ENCODE measurements around the gene UGT1A8. TPM values are rescaled to one million over a fixed set of nuclear protein-coding genes. Genes with fewer than 3 reads are reported as not detected.
"Not testable (repeated sequence)": the region's sequence is repeated elsewhere in the genome, so short reads cannot be mapped to it uniquely, and the experiment has no call there.

The UGT1A8 gene
- total RNA-seq, 1 donor from 2014 or later: not detected

GRCh38 chr2:233639860-233640259 is 22.4 kb downstream of the UGT1A8 start:
- no peak for DNase-seq (ENCODE audit: low read depth in 2 of 2)

GRCh38 chr2:233643128-233643527 is 25.7 kb downstream of the UGT1A8 start:
- DNase-seq (ENCODE audit: low read depth in 2 of 2): peak; percentile 7 to 14

- DNase-seq (ENCODE audit: low read depth in 2 of 2): not testable (repeated sequence)
These were observed 28.6 kb downstream of the UGT1A8 start for GRCh38 chr2:233646033-233646432.

- DNase-seq (ENCODE audit: low read depth in 2 of 2): no peak
These were observed 33.5 kb downstream of the UGT1A8 start for GRCh38 chr2:233650981-233651380.

GRCh38 chr2:233651430-233651829 is 34.0 kb downstream of the UGT1A8 start:
- no peak for DNase-seq (ENCODE audit: low read depth in 2 of 2)

- DNase-seq (ENCODE audit: low read depth in 2 of 2): no peak
These were observed 37.1 kb downstream of the UGT1A8 start for GRCh38 chr2:233654501-233654900.

GRCh38 chr2:233655043-233655442 is 37.6 kb downstream of the UGT1A8 start:
- DNase-seq (ENCODE audit: low read depth in 2 of 2): no peak

GRCh38 chr2:233655943-233656342 is 38.5 kb downstream of the UGT1A8 start:
- not testable (repeated sequence) for DNase-seq (ENCODE audit: low read depth in 2 of 2)

- no peak for DNase-seq (ENCODE audit: low read depth in 2 of 2)
These were observed 39.0 kb downstream of the UGT1A8 start for GRCh38 chr2:233656443-233656842.

- DNase-seq (ENCODE audit: low read depth in 2 of 2): no peak
These were observed 41.2 kb downstream of the UGT1A8 start for GRCh38 chr2:233658610-233659009.

- DNase-seq (ENCODE audit: low read depth in 2 of 2): no peak
These were observed 46.5 kb downstream of the UGT1A8 start for GRCh38 chr2:233663911-233664310.

GRCh38 chr2:233668605-233669260 is 51.3 kb downstream of the UGT1A8 start:
- no peak for DNase-seq (ENCODE audit: low read depth in 2 of 2)

- no peak for DNase-seq (ENCODE audit: low read depth in 2 of 2)
These were observed 54.1 kb downstream of the UGT1A8 start, which contains the start of gene UGT1A9 for GRCh38 chr2:233671290-233672161. Gene UGT1A9 (plus strand): TSS chr2:233671898. CDS start chr2:233671935, 37 bp downstream.

GRCh38 chr2:233672886-233673285 is 55.5 kb downstream of the UGT1A8 start:
- DNase-seq (ENCODE audit: low read depth in 2 of 2): no peak

- DNase-seq (ENCODE audit: low read depth in 2 of 2): no peak
These were observed 56.5 kb downstream of the UGT1A8 start for GRCh38 chr2:233673896-233674295.

GRCh38 chr2:233674314-233674713 is 56.9 kb downstream of the UGT1A8 start:
- DNase-seq (ENCODE audit: low read depth in 2 of 2): no peak

GRCh38 chr2:233674995-233675394 is 57.6 kb downstream of the UGT1A8 start:
- DNase-seq (ENCODE audit: low read depth in 2 of 2): no peak

- DNase-seq (ENCODE audit: low read depth in 2 of 2): no peak
These were observed 58.6 kb downstream of the UGT1A8 start for GRCh38 chr2:233676046-233676445.

GRCh38 chr2:233679196-233679595 is 61.8 kb downstream of the UGT1A8 start:
- no peak for DNase-seq (ENCODE audit: low read depth in 2 of 2)

GRCh38 chr2:233680361-233681045 is 63.1 kb downstream of the UGT1A8 start:
- no peak for DNase-seq (ENCODE audit: low read depth in 2 of 2)

- DNase-seq (ENCODE audit: low read depth in 2 of 2): no peak
These were observed 64.2 kb downstream of the UGT1A8 start, which contains the start of gene UGT1A7 for GRCh38 chr2:233681521-233682099. Gene UGT1A7 (plus strand): TSS chr2:233681901. CDS start chr2:233681938, 37 bp downstream.

GRCh38 chr2:233684640-233685039 is 67.2 kb downstream of the UGT1A8 start:
- no peak for DNase-seq (ENCODE audit: low read depth in 2 of 2)
